GM12878 (cell line): ENCODE results near the gene CLIP1. TPM values are rescaled to one million over a fixed set of nuclear protein-coding genes. Genes with fewer than 3 reads are reported as not detected.
A peak's percentile ranks its signal among the peaks of the same experiment; 100 is the strongest.

Source experiments
- ATAC-seq: fragments of 200-7000 bp; cut with Tn5 transposase; 3 replicates; pipeline ENCODE4 v1.9.1; 2020; ENCODE audit warnings: mild to moderate bottlenecking, moderate library complexity
- BruUV-seq: library from RNA; stranded (reverse); fragments of 400-500 nt; replicated peaks from 2 replicates; lab custom pipeline; 2021; lab: Mats Ljungman, UMichigan
- CTCF ChIA-PET: fragments of 300-600 bp; sonication (Branson Sonifier 250); formaldehyde crosslinking; extraction: SDS; loops from one replicate; lab custom pipeline; 2021; ENCODE audit warnings: inconsistent platforms; lab: Yijun Ruan, JAX
- POLR2A ChIA-PET: fragments of 350-600 bp; formaldehyde crosslinking; extraction: SDS; loops from one replicate; lab custom pipeline; 2021; ENCODE audit warnings: inconsistent platforms; lab: Charles Lee
- RAD21 ChIA-PET: fragments of 300-600 bp; sonication (Branson Sonifier 250); formaldehyde crosslinking; loops from one replicate; lab custom pipeline; 2023; ENCODE audit warnings: antibody characterized with exemption; ENCODE audit not compliant: unreplicated experiment; lab: Charles Lee
- SMC1A ChIA-PET: fragments of 300-600 bp; sonication (Branson Sonifier 250); formaldehyde crosslinking; loops from one replicate; lab custom pipeline; 2023; ENCODE audit not compliant: unreplicated experiment, uncharacterized antibody; lab: Charles Lee
- DNase-seq: peaks from one replicate; pipeline ENCODE4 v3.0.0-alpha.2; 2011; ENCODE audit warnings: low read depth, low spot score
- FAIRE-seq: peaks from 3 replicates; lab custom pipeline; 2011; peaks lifted over from hg19 to GRCh38; lab: Jason Lieb, UNC
- H2AFZ ChIP-seq: 2 replicates; pipeline ENCODE4 v1.6.0; 2011; ENCODE audit warnings: low read depth, low read length, control low read depth; ENCODE audit not compliant: control insufficient read depth
- H3K27ac ChIP-seq: 2 replicates; pipeline ENCODE4 v1.5.1; 2011; ENCODE audit warnings: control low read depth; ENCODE audit not compliant: control insufficient read depth, insufficient read depth
- H3K27me3 ChIP-seq, 2 experiments: replicated peaks in 1 of 2; 2 replicates each; pipeline versions ENCODE4 v1.6.0 to v1.6.1; 2011; ENCODE audit warnings: low read length in 1 of 2; ENCODE audit not compliant: control insufficient read depth in 2 of 2, insufficient read depth in 2 of 2
- H3K36me3 ChIP-seq, 2 experiments: 2 replicates each; pipeline ENCODE4 v1.5.1; 2011; ENCODE audit warnings: low read length in 1 of 2; ENCODE audit not compliant: control insufficient read depth in 2 of 2, insufficient read depth in 2 of 2
- H3K4me1 ChIP-seq: 2 replicates; pipeline ENCODE4 v1.6.1; 2011; ENCODE audit warnings: mild to moderate bottlenecking, low read length, moderate library complexity, mixed read lengths; ENCODE audit not compliant: control insufficient read depth, insufficient read depth
- H3K4me2 ChIP-seq: 2 replicates; pipeline ENCODE4 v1.6.0; 2011; ENCODE audit warnings: control low read depth; ENCODE audit not compliant: control insufficient read depth, insufficient read depth
- H3K4me3 ChIP-seq: fragments of 200-600 bp; sonication (generic); 2 replicates; pipeline ENCODE4 v1.5.1; 2016
- H3K79me2 ChIP-seq: 2 replicates; pipeline ENCODE4 v1.6.0; 2011; ENCODE audit warnings: low read length; ENCODE audit not compliant: control insufficient read depth, insufficient read depth
- H3K9ac ChIP-seq: 2 replicates; pipeline ENCODE4 v1.8.0; 2011; ENCODE audit warnings: low read length, control low read depth, mixed read lengths; ENCODE audit not compliant: control insufficient read depth, insufficient read depth
- H3K9me3 ChIP-seq: replicated peaks from 3 replicates; pipeline ENCODE4 v1.5.1; 2011; ENCODE audit warnings: mild to moderate bottlenecking, low read length; ENCODE audit not compliant: control insufficient read depth, insufficient read depth
- H4K20me1 ChIP-seq: 2 replicates; pipeline ENCODE4 v1.6.0; 2011; ENCODE audit not compliant: control insufficient read depth, insufficient read depth
- ATF7 ChIP-seq: fragments of 450-650 bp; IDR thresholded peaks from 2 replicates; pipeline ENCODE4 v1.6.1; 2016; ENCODE audit warnings: low read depth, mild to moderate bottlenecking
- BCLAF1 ChIP-seq: fragments of 450-650 bp; IDR thresholded peaks from 2 replicates; pipeline ENCODE4 v1.6.1; 2017; ENCODE audit warnings: antibody characterized with exemption, mild to moderate bottlenecking, moderate library complexity
- FOXM1 ChIP-seq: IDR thresholded peaks from 2 replicates; pipeline ENCODE4 v1.6.1; 2012; ENCODE audit warnings: low read depth, mild to moderate bottlenecking, inconsistent platforms, low read length, moderate library complexity
- IRF3 ChIP-seq: fragments of 450-650 bp; IDR thresholded peaks from 2 replicates; pipeline ENCODE4 v1.6.1; 2014; ENCODE audit warnings: mild to moderate bottlenecking
- MXI1 ChIP-seq: fragments of 150-350 bp; IDR thresholded peaks from 2 replicates; pipeline ENCODE4 v1.6.1; 2011; ENCODE audit warnings: low read depth, mild to moderate bottlenecking, inconsistent platforms, low read length, improper control_type of control experiment
- RBBP5 ChIP-seq: fragments of 200-600 bp; sonication (generic); conservative IDR thresholded peaks from 2 replicates; pipeline ENCODE4 v1.6.1; 2016
- SMAD1 ChIP-seq: fragments of 450-650 bp; IDR thresholded peaks from 2 replicates; pipeline ENCODE4 v1.6.1; 2018; ENCODE audit warnings: mild to moderate bottlenecking, low read depth; ENCODE audit not compliant: partially characterized antibody
- ZBTB40 ChIP-seq: fragments of 450-650 bp; IDR thresholded peaks from 2 replicates; pipeline ENCODE4 v1.6.1; 2016; ENCODE audit warnings: mild to moderate bottlenecking, moderate library complexity, borderline replicate concordance
- ZNF384 ChIP-seq: IDR thresholded peaks from 2 replicates; pipeline ENCODE4 v1.6.1; 2012; ENCODE audit warnings: low read depth, mild to moderate bottlenecking, low read length, improper control_type of control experiment, borderline replicate concordance
- WGBS: methylation state at CpG from one replicate; pipeline ENCODE4 v1.1.6; 2016; ENCODE audit warnings: low lambda C conversion rate; ENCODE audit not compliant: insufficient replicate concordance, insufficient coverage; ENCODE audit errors: missing lambda C conversion rate; 5-methylcytosine and 5-hydroxymethylcytosine counted together
- in situ Hi-C: fragments of 300-500 bp; cut with MboI; formaldehyde crosslinking; loops from 9 replicates; pipeline ENCODE4 v1.14.3; 2018; ENCODE audit warnings: mixed read lengths
- intact Hi-C: fragments of 100-400 bp; cut with micrococcal nuclease; formaldehyde crosslinking; loops from one replicate; pipeline ENCODE4 v1.14.2; 2022; ENCODE audit not compliant: unreplicated experiment
- polyA plus RNA-seq, 11 experiments: library from polyadenylated mRNA; depleted of rRNA in 4 of 11; unstranded in 6 of 11; stranded (reverse) in 5 of 11; fragments of >200 nt; fragmentation: Nextera tagmentation in 4 of 11; fragmentation: Illumina TruSeq in 1 of 11; extraction: Ambion mirVana in 4 of 11; extraction: Trizol in 1 of 11; gene quantifications; 1 replicate in 1 of 11; 2 replicates in 10 of 11; pipeline versions ENCODE4 v1.2.1 to v1.2.3, GENCODE V29; 2011 to 2016; ENCODE audit warnings: inconsistent platforms in 2 of 11, missing spikeins in 2 of 11, low read depth in 1 of 11
- total RNA-seq, 4 experiments: library from RNA; depleted of rRNA in 3 of 4; stranded (reverse); fragments of >200 nt in 3 of 4; fragmentation: Illumina TruSeq in 1 of 4; extraction: Trizol in 1 of 4; gene quantifications; 2 replicates each; pipeline versions ENCODE4 v1.2.1 to v1.2.3, GENCODE V29; 2013 to 2021

Gene CLIP1
- total and polyA plus RNA-seq, 10 of the 15 experiments (the other 5 are each of a cell fraction or from before 2014, with no cell fraction given) = 6.0 to 45.4 (median 25.2) TPM

DNA sequence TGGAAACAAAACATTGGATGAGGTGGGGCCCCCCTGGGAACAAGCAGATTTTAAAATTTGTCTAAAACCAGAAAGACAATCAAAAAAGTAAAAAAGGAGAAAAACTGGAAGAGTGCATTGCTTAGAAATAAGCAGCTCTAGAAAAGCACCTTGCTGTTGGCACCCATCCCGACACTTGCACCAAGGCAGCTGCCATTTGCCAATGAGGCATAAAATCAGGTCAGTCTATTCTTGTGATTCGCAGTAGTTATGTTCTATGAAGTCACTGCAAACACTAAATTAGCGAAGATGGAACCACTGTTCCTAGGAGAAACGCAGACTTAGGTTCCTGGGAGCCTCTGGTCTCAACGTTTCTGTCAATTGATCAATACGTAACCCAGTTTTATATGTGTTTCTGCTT lies 172.4 kb downstream of the CLIP1 start (continued):
- TF ChIP-seq BCLAF1 (no peak), RBBP5 (no peak)
- TF ChIP-seq, all 136 proteins: peak for 0

GRCh38 chr12:122245553-122245952 lies 176.9 kb downstream of the CLIP1 start:
- H4K20me1 ChIP-seq = no peaks in the 10 kb centered on the region
- no peak overlapping the region for H3K27ac ChIP-seq
- H3K4me3 ChIP-seq = no peak overlapping the region
- H3K4me1 ChIP-seq = peaks cover 15% of the 10 kb centered on the region
- TF ChIP-seq ZBTB40 (peak; percentile 88), IRF3 (no peak), ATF7 (no peak), FOXM1 (no peak), SMAD1 (no peak), ZNF384 (no peak), MXI1 (no peak)
- in situ Hi-C loops = no loop called here
- H2AFZ ChIP-seq = no peak overlapping the region; the same call in 1 of the 2 replicates
- WGBS = 100% methylated on average over 1 of the region's 1 CpG
- intact Hi-C loops = no loop called here
- no peaks in the 10 kb centered on the region for H3K9me3 ChIP-seq
- DNase-seq (no peak), ATAC-seq (no peak), FAIRE-seq (no peak)
- ChIA-PET RAD21 (interaction anchor here (1.0 to 1.8 kb wide), 2 partner anchors 21 to 79 kb away, joined by 4 to 7 read pairs; partner anchors contain the start of gene VPS33A), CTCF (interaction anchor here (1.5 to 1.7 kb wide), 2 partner anchors 20 to 22 kb away, joined by 4 to 7 read pairs; no protein-coding TSS in a partner anchor), SMC1A (interaction anchor here (0.6 to 2.2 kb wide), 4 partner anchors 20 to 177 kb away, joined by 3 to 6 read pairs (median 5); partner anchors contain the start of genes DIABLO and VPS33A), POLR2A (interaction anchor here (0.6 to 1.1 kb wide), 4 partner anchors 7 to 21 kb away, joined by 3 to 4 read pairs (median 3); no protein-coding TSS in a partner anchor)
- BruUV-seq = no TSS peak
- no peaks in the 10 kb centered on the region for H3K79me2 ChIP-seq
- H3K9ac ChIP-seq = no peak overlapping the region
- peaks cover 0 to 6% of the 10 kb centered on the region in 2 experiments; a peak in 2 of 4 replicates for H3K36me3 ChIP-seq
- H3K27me3 ChIP-seq = no peaks in the 10 kb centered on the region
- 0 out of 2 replicates have a peak overlapping the region, but pooled peaks have one; percentile 33 for H3K4me2 ChIP-seq
